Measurements from ENCODE around the gene F3. TPM values are rescaled to one million over a fixed set of nuclear protein-coding genes. Genes with fewer than 3 reads are reported as not detected.
A peak's percentile ranks its signal among the peaks of the same experiment; 100 is the strongest.

F3 gene
- total RNA-seq, 1 experiment from 2014 or later, result 30.2 TPM

GRCh38 chr1:94528299-94528698, 13.3 kb downstream of the F3 start:
- DNase-seq (ENCODE audit: low read depth), result no peak

- peak; percentile 53 for DNase-seq (ENCODE audit: low read depth)
These were observed 14.0 kb downstream of the F3 start for GRCh38 chr1:94527447-94528031.

- DNase-seq (ENCODE audit: low read depth), result no peak
These were observed 15.2 kb downstream of the F3 start for GRCh38 chr1:94526152-94526980.

GRCh38 chr1:94524531-94524930, 17.0 kb downstream of the F3 start:
- DNase-seq (ENCODE audit: low read depth), result no peak

- peak; percentile 64 for DNase-seq (ENCODE audit: low read depth)
These were observed 19.3 kb downstream of the F3 start for GRCh38 chr1:94522304-94522703.

- no peak for DNase-seq (ENCODE audit: low read depth)
These were observed 22.2 kb downstream of the F3 start for GRCh38 chr1:94519351-94519750.

DNA sequence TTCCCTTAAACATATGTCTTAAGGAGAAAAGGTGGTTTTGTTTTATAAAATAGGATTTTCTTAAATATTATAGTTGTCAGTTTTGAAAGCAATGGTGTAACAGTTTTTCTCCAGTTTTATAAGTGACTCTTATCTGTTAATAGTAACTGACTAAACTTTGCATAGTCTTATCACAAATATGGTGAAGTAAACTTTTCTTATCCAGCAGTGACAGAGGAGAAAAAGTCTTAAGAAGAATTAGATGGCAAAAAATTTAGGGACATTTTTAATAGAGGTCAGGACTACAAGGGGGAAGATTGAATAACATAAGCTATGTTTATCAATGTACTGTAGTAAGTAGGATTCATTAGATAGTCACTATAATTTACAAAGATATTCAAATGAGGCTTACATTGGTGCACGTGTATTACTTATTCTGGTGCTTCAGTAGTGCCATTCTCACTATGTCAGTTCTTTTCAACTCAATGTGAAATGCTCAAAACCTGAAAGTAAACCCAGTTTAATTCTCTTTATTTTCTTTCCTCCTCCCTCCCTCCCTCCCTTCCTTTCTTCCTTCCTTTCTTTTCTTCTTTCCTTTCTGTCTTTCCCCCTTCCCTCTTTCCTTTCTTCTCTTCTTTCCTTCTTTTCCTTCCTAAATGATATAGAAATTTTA, 26.1 kb downstream of the F3 start:
- no peak for DNase-seq (ENCODE audit: low read depth)

GRCh38 chr1:94514095-94514727, 27.3 kb downstream of the F3 start:
- DNase-seq (ENCODE audit: low read depth), result peak; percentile 40

DNA sequence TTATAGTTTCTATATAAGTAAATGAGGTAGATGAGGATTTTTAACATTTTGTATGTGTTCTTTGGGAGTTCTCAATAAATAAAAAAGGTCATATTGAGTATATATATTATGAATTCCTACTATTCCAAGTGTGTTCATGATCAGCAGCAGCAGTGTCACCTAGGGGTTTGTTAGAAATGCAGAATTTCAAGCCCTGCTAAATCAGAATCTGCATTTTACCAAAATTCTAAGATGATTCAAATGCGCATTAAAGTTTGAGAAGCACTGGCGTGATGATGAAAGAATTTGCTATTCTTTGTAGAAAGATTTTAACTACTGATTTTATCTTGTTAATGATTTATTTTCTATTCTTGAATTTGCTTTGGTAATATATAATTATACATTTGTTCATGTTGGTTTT, 28.7 kb downstream of the F3 start:
- DNase-seq (ENCODE audit: low read depth), result no peak

GRCh38 chr1:94504601-94505000, 37.0 kb downstream of the F3 start:
- DNase-seq (ENCODE audit: low read depth), result no peak

DNA sequence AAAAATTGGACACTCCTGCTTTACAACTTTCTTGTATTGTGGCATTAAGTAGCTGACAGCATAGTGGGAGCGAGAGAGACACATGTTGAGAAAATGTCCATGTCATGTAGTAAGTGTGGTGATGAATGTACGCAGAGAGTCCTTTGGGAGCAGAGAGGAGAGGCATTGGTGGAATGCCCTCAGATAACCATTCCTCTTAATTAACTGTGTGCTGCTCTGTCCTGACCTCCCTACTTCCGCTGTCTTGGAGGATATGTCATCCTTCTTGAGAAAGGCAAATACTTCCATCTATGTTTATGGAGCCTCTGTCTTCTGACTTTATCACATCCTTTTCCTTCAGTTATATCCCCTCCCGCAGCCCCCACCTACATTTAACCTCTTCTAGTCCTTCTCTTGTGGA, 38.4 kb downstream of the F3 start:
- no peak for DNase-seq (ENCODE audit: low read depth)

- no peak for DNase-seq (ENCODE audit: low read depth)
These were observed 39.6 kb downstream of the F3 start for GRCh38 chr1:94501935-94502334.

GRCh38 chr1:94501426-94501825, 40.1 kb downstream of the F3 start:
- no peak for DNase-seq (ENCODE audit: low read depth)

DNA sequence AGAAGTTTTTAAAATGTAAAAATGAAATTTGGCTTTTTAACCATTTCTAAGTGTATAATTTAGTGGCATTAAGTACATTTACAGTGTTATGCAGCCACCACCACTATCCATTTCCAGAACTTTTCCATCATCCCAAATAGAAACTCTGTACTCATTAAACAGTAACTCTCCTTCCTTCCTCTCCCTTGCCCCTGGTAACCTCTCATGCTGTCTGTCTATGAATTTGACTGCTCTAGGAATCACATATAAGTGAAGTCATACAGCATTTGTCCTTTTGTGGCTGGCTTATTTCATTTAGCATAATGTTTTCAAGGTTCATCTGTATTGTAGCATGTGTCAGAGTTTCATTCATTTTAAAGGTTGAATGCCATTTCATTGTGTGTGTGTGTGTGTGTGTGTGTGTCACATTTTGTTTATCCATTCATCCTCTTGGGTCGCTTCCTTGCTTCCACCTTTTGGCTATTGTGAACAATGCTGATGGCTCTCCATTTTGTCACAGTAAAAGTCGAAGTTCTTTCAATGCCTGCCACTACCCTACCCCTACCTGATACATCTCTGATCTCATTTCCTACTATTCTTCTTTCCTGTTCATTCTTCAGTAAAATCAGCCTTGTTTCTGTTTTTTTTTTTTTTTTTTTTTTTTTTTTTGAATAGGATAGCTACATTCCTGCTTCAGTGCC, 45.3 kb downstream of the F3 start:
- DNase-seq (ENCODE audit: low read depth), result no peak

GRCh38 chr1:94490556-94490955, 51.0 kb downstream of the F3 start:
- DNase-seq (ENCODE audit: low read depth), result no peak

DNA sequence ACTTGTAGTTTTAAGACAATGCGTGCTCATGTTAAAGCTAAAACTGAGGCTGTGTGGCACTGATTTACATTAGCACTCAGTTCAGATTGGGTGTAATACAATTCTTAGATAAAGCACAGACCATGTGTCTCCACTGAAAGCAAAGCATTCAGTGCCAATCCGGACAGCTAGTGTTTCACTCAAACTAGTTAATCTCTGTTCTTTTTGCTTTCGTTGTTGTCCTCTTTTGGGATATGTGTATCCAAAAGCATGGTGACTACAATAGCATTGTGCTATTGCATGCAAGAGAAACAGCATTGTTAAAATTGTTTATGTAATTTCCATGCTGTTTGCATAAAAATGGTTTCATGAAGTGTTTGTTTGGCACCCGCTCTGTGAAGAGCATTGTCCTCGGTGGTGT, 54.6 kb downstream of the F3 start:
- no peak for DNase-seq (ENCODE audit: low read depth)

DNA sequence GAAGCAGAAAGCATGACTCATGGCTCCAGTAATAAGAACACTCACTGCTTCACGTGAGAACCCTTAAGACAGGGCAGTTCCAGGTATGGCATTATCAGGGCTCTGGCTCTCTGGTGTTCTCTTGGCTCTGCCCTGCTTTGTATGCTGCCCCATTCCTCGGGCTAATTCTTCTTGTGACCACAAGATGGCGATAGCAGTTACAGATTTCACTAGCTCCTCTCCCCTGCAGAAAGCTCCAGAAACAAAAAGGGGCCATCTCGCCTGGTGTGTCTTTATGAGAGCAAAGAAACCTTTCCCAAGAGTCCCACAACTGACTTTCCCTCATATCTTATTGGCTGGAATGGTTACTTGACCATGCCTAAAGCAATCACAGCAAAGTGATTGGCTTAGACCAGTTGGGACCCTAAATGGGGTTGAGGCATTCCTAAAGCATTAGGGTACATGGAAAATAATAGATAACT, 60.1 kb downstream of the F3 start:
- peak; percentile 68 for DNase-seq (ENCODE audit: low read depth)

- DNase-seq (ENCODE audit: low read depth), result no peak
These were observed 61.9 kb downstream of the F3 start for GRCh38 chr1:94479682-94480081.

Measured in LHCN-M2 (cell line).